ENCODE results near the gene LELP1. TPM values are rescaled to one million over a fixed set of nuclear protein-coding genes. Genes with fewer than 3 reads are reported as not detected.

The LELP1 gene
- polyA plus RNA-seq, 3 donors = not detected

GRCh38 chr1:153194331-153195050 lies 8.7 kb upstream of the LELP1 start:
- no peak for DNase-seq
- Histone ChIP-seq H3K9me3 (replicated peaks in 1 of 2; ENCODE audit: control insufficient read depth in 1 of 2, insufficient read depth in 1 of 2, low read length in 2 of 2) (no peaks in the 10 kb centered on the region), H3K79me2 (ENCODE audit: insufficient read depth, low read length) (no peaks in the 10 kb centered on the region), H3K4me3 (replicated peaks in 1 of 3; ENCODE audit: low read depth in 2 of 3, low read length in 3 of 3) (no peak overlapping the region), H3K9ac (ENCODE audit: insufficient read depth, low read length, poor library complexity, severe bottlenecking) (no peak overlapping the region), H4K20me1 (ENCODE audit: insufficient read depth, low read length) (no peaks in the 10 kb centered on the region), H3K4me2 (replicated peaks; ENCODE audit: extremely low read depth, low read length, poor library complexity, severe bottlenecking) (no peak overlapping the region), H2AFZ (ENCODE audit: insufficient read depth, low read depth, low read length, poor library complexity, severe bottlenecking) (no peak overlapping the region), H3K4me1 (ENCODE audit: control insufficient read depth in 1 of 2, insufficient read depth in 2 of 2, low read length in 2 of 2) (no peaks in the 10 kb centered on the region), H3K36me3 (replicated peaks in 1 of 2; ENCODE audit: control insufficient read depth in 1 of 2, insufficient read depth in 2 of 2, low read length in 2 of 2) (no peaks in the 10 kb centered on the region), H3K27ac (ENCODE audit: low read depth in 1 of 2, low read length in 2 of 2) (no peak overlapping the region), H3K27me3 (ENCODE audit: control insufficient read depth in 2 of 2, insufficient read depth in 2 of 2, low read length in 2 of 2) (peaks cover 3 to 10% of the 10 kb centered on the region in 2 donors)
- no peak for TF ChIP-seq CTCF (IDR thresholded peaks at IDR 0.05)
- Mint-ChIP-seq H3K4me1 (no peaks in the 10 kb centered on the region), H3K36me3 (no peaks in the 10 kb centered on the region), H3K27me3 (ENCODE audit: low read depth in 3 of 3) (peaks cover 12 to 38% (median 20%) of the 10 kb centered on the region in 3 donors), H3K4me3 (peak overlapping the region in 1 of 2 donors; percentile 43), H3K27ac (no peak overlapping the region), H3K9me3 (peaks cover 0 to 6% (median 0%) of the 10 kb centered on the region in 7 donors)
- 79% methylated on average over 3 of the region's 3 CpGs for WGBS (ENCODE audit: insufficient coverage)
- intact Hi-C loops (cut with micrococcal nuclease) = no loop called here

GRCh38 chr1:153195216-153195615 lies 8.0 kb upstream of the LELP1 start:
- Mint-ChIP-seq H3K9me3 (peaks cover 0 to 6% (median 0%) of the 10 kb centered on the region in 7 donors), H3K27ac (no peak overlapping the region), H3K36me3 (no peaks in the 10 kb centered on the region), H3K27me3 (ENCODE audit: low read depth in 3 of 3) (peaks cover 5 to 34% (median 16%) of the 10 kb centered on the region in 3 donors), H3K4me1 (no peaks in the 10 kb centered on the region), H3K4me3 (no peak overlapping the region)
- Histone ChIP-seq H2AFZ (ENCODE audit: insufficient read depth, low read depth, low read length, poor library complexity, severe bottlenecking) (no peak overlapping the region), H4K20me1 (ENCODE audit: insufficient read depth, low read length) (no peaks in the 10 kb centered on the region), H3K27ac (ENCODE audit: low read depth in 1 of 2, low read length in 2 of 2) (no peak overlapping the region), H3K79me2 (ENCODE audit: insufficient read depth, low read length) (no peaks in the 10 kb centered on the region), H3K27me3 (ENCODE audit: control insufficient read depth in 2 of 2, insufficient read depth in 2 of 2, low read length in 2 of 2) (peaks cover 3 to 8% of the 10 kb centered on the region in 2 donors), H3K4me3 (replicated peaks in 1 of 3; ENCODE audit: low read depth in 2 of 3, low read length in 3 of 3) (no peak overlapping the region), H3K36me3 (replicated peaks in 1 of 2; ENCODE audit: control insufficient read depth in 1 of 2, insufficient read depth in 2 of 2, low read length in 2 of 2) (no peaks in the 10 kb centered on the region), H3K4me2 (replicated peaks; ENCODE audit: extremely low read depth, low read length, poor library complexity, severe bottlenecking) (no peak overlapping the region), H3K9ac (ENCODE audit: insufficient read depth, low read length, poor library complexity, severe bottlenecking) (no peak overlapping the region), H3K4me1 (ENCODE audit: control insufficient read depth in 1 of 2, insufficient read depth in 2 of 2, low read length in 2 of 2) (no peaks in the 10 kb centered on the region), H3K9me3 (replicated peaks in 1 of 2; ENCODE audit: control insufficient read depth in 1 of 2, insufficient read depth in 1 of 2, low read length in 2 of 2) (no peaks in the 10 kb centered on the region)
- no peak for TF ChIP-seq CTCF (IDR thresholded peaks at IDR 0.05)
- no peak for DNase-seq
- WGBS (ENCODE audit: insufficient coverage) = 86% methylated on average over 2 of the region's 4 CpGs
- intact Hi-C loops (cut with micrococcal nuclease) = no loop called here

Measured in CD14-positive monocyte (primary cell).